NB4 (cell line): ENCODE results near the gene ATP9B.

Experiments used
- CTCF ChIP-seq: IDR thresholded peaks from one replicate; pipeline ENCODE4 v1.5.1; 2012; ENCODE audit warnings: low read depth, low read length
- POLR2A ChIP-seq: IDR thresholded peaks from 2 replicates; pipeline ENCODE4 v1.6.1; 2011; ENCODE audit warnings: mild to moderate bottlenecking; ENCODE audit not compliant: insufficient read length; ENCODE audit errors: extremely low read depth

DNA sequence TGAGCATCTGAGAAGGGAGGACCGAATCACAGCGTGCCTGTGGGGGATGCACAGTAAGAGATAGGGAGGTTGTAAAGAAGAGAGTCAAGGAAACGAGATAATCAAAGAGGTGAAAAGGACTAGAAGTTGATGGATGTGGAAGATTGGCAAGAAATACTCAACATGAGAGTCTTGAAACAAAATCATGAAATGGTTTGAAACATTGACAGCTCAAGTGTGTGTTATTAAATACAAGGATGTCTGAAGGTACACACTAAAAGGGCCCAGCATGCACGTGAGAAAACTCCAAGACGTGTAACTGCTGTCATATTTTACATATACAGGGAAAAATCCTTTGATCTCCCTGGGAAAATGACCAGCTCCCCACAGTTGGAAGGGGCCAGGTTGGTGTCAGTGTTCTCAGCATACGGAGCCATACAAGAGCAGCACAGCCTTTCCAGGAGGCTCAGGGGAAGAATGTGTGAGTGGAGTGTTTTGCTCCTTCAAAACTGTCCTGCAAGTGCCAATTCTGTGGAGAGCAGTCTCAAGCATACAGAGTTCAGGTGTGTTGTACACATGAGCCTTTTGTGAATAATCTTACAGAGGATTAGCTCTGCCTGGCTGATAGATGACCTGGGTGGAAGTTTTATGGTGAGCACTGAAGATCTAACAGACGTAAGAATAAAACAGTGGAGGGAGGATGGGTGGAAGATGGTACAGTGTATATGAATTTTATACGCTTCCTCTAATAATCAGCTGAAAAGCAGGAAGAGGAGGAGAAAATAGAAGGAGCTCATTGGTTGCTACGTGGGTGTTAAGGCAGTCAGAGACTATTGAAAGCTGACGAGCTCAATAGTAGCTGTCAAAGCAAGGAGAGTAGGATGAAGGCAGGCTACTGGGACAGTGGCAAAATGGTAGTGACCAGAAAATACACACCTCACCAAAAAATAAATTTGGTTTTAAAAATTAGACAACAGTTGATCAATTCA, 126.8 kb downstream of the ATP9B start:
- TF ChIP-seq CTCF: no peak
- TF ChIP-seq POLR2A: no peak
